Small intestine (tissue), 7 donors: Measurements from ENCODE around the gene SCP2. TPM values are rescaled to one million over a fixed set of nuclear protein-coding genes. Genes with fewer than 3 reads are reported as not detected.

Experiments
- DNase-seq, 2 donors: peaks; one replicate each; pipeline versions ENCODE4 v3.0.0 to v3.0.0-alpha.2; 2013
- FAIRE-seq: peaks from 2 replicates; lab custom pipeline; 2012; peaks lifted over from hg19 to GRCh38; lab: Jason Lieb, UNC
- H3K27ac ChIP-seq, 3 donors: one replicate each; pipeline ENCODE4 v1.5.1; 2013; ENCODE audit warnings: low read length in 2 of 3, mild to moderate bottlenecking in 2 of 3, control low read depth in 1 of 3, inconsistent platforms in 1 of 3, low read depth in 1 of 3, moderate library complexity in 1 of 3
- H3K27me3 ChIP-seq, 3 donors: one replicate each; pipeline ENCODE4 v1.6.1; 2013; ENCODE audit warnings: low read length in 3 of 3, inconsistent platforms in 1 of 3; ENCODE audit not compliant: control insufficient read depth in 3 of 3, insufficient read depth in 3 of 3
- H3K36me3 ChIP-seq, 3 donors: one replicate each; pipeline ENCODE4 v1.6.1; 2013; ENCODE audit warnings: low read length in 3 of 3, inconsistent platforms in 1 of 3, low read depth in 1 of 3, mild to moderate bottlenecking in 1 of 3, moderate library complexity in 1 of 3; ENCODE audit not compliant: control insufficient read depth in 3 of 3, insufficient read depth in 2 of 3
- H3K4me1 ChIP-seq, 3 donors: one replicate each; pipeline ENCODE4 v1.6.1; 2013; ENCODE audit warnings: low read length in 2 of 3, inconsistent platforms in 1 of 3, low read depth in 1 of 3, mild to moderate bottlenecking in 1 of 3, moderate library complexity in 1 of 3; ENCODE audit not compliant: control insufficient read depth in 3 of 3, insufficient read depth in 2 of 3
- H3K4me3 ChIP-seq, 3 donors: one replicate each; pipeline ENCODE4 v1.5.1; 2013; ENCODE audit warnings: low read length in 3 of 3, control low read depth in 1 of 3, inconsistent platforms in 1 of 3, low read depth in 1 of 3, mild to moderate bottlenecking in 1 of 3, moderate library complexity in 1 of 3
- H3K9me3 ChIP-seq, 2 donors: one replicate each; pipeline ENCODE4 v1.6.1; 2013; ENCODE audit warnings: low read depth in 1 of 2, low read length in 1 of 2; ENCODE audit not compliant: control insufficient read depth in 2 of 2, insufficient read depth in 1 of 2
- WGBS, 3 donors: extraction: QIAGEN DNeasy Blood & Tissue Kit; methylation state at CpG; one replicate each; pipeline ENCODE4 v1.1.7; 2013; 5-methylcytosine and 5-hydroxymethylcytosine counted together
- polyA plus RNA-seq, 4 donors: library from polyadenylated mRNA; stranded (reverse) in 3 of 4; unstranded in 1 of 4; fragments of 200-250 nt in 3 of 4; fragments of 120-200 nt in 1 of 4; gene quantifications; one replicate each; pipeline versions ENCODE4 v1.2.1 to v1.2.3, GENCODE V29; 2013
- donor health status: healthy with polysubstance abuse.
- donor health status: control.
- donor health status: control.
- donor health status: Bipolar disorder and iron deficiency.
- donor health status: healthy.

SCP2 gene
- polyA plus RNA-seq, 4 donors = 239 to 852 (median 427) TPM

GRCh38 chr1:53049574-53049967 is 122.5 kb downstream of the SCP2 start:
- Histone ChIP-seq H3K27me3 (no peaks in the 10 kb centered on the region), H3K4me1 (peaks cover 0 to 4% (median 0%) of the 10 kb centered on the region in 3 donors), H3K9me3 (no peaks in the 10 kb centered on the region), H3K27ac (no peak overlapping the region), H3K4me3 (no peak overlapping the region), H3K36me3 (peaks cover 0 to 17% (median 15%) of the 10 kb centered on the region in 3 donors)
- DNase-seq (no peak), FAIRE-seq (no peak)
- WGBS, 3 donors = 87 to 96% (median 94%) methylated on average over 3 of the region's 3 CpGs

DNA sequence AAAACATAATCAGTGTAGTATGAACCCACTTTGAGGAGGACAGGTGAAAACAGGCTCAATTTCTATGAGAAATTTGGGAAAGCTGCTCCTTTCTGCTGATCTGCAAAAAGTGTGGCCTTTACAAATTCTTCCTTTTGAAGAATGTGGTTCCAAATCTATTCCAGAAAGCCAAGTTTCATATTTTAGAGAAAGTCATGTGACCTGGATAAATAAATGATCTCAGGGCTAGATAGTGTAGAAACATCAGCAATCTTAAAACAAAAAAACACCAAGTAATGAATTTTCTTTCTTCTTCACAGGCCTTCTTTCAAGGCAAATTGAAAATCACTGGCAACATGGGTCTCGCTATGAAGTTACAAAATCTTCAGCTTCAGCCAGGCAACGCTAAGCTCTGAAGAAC is 123.2 kb downstream of the SCP2 start:
- no peaks in the 10 kb centered on the region for H3K27me3 ChIP-seq
- H3K9me3 ChIP-seq = no peaks in the 10 kb centered on the region
- H3K4me3 ChIP-seq = no peak overlapping the region
- no peak for FAIRE-seq
- peaks cover 0 to 17% (median 15%) of the 10 kb centered on the region in 3 donors for H3K36me3 ChIP-seq
- H3K4me1 ChIP-seq = peaks cover 0 to 4% (median 0%) of the 10 kb centered on the region in 3 donors
- no peak overlapping the region for H3K27ac ChIP-seq
- 84 to 99% (median 92%) methylated on average over 2 of the region's 2 CpGs for WGBS, 3 donors
- no peak for DNase-seq

DNA sequence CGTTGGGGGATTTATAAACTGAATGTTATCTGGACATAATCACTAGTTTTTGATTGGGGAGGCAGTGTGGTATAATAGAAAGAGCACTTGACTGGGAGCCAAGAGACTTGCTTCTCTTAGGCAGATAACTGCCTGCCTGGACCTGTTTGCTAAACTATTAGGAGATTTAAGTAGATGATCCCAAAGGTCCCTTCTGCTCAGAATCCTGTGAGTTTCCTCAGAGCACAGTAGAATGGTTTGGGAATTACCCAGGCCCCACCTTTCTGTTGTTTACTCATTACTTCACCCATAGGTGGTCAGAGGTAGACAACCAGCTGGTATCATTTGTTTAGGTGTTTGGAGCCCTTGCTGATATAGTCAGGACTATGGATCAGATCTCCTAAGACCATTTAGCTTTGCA is 124.6 kb downstream of the SCP2 start:
- Histone ChIP-seq H3K36me3 (peaks cover 0 to 17% (median 15%) of the 10 kb centered on the region in 3 donors), H3K9me3 (no peaks in the 10 kb centered on the region), H3K27me3 (no peaks in the 10 kb centered on the region), H3K4me1 (peaks cover 0 to 4% (median 0%) of the 10 kb centered on the region in 3 donors), H3K27ac (no peak overlapping the region), H3K4me3 (no peak overlapping the region)
- DNase-seq = no peak
- no peak for FAIRE-seq
- WGBS, 3 donors = 13 to 25% (median 18%) methylated on average over 1 of the region's 1 CpG

DNA sequence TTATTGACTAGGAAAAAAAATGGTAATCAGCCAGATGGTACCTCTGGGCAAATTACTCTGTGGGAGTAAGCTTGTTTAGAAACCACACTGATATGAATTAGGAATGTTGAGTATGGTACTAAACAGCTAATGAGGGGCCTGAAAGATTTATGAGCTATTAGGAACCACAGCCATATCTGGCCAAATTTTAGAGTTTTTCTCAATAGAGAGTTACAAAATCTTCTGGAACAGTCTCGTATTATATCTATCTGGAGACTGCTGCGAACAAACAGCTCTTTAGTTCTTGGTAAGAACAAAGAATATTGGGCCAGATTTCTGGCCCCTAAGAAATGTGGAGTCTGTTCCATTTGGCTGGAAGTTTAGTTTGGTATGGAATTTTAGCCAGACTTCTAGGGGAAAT is 130.1 kb downstream of the SCP2 start:
- Histone ChIP-seq H3K4me1 (peaks cover 0 to 5% (median 0%) of the 10 kb centered on the region in 3 donors), H3K36me3 (peaks cover 0 to 6% (median 5%) of the 10 kb centered on the region in 3 donors), H3K9me3 (no peaks in the 10 kb centered on the region), H3K27ac (no peak overlapping the region), H3K4me3 (no peak overlapping the region), H3K27me3 (peaks cover 3 to 20% (median 3%) of the 10 kb centered on the region in 3 donors)
- DNase-seq (no peak), FAIRE-seq (no peak)
- WGBS, 3 donors = 67 to 89% (median 83%) methylated on average over 2 of the region's 2 CpGs

DNA sequence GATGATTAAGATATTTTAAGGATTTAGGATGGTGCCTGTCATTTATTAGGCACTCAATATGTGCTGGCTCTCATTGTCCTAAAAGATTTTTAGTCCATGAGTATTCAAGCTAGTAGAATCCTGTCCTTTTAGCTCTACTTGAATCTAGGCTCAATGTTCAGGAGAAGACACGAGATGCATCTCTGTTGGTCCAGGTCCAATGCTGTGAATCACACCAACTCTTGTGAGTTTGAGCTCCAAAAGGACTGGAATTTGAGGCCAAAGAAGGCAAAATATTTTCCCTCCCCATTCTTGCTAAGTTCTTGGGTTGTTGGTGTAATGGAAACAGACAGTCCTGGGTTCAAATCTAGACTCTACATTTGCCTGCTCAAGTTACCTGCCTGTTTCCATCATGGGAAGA is 133.5 kb downstream of the SCP2 start:
- H3K27ac ChIP-seq = peak overlapping the region in 1 of 3 donors; percentile 36
- DNase-seq (no peak), FAIRE-seq (no peak)
- peaks cover 5 to 41% (median 7%) of the 10 kb centered on the region in 3 donors for H3K27me3 ChIP-seq
- H3K36me3 ChIP-seq = peaks cover 0 to 3% (median 0%) of the 10 kb centered on the region in 3 donors
- no peaks in the 10 kb centered on the region for H3K9me3 ChIP-seq
- H3K4me1 ChIP-seq = peaks cover 0 to 13% (median 2%) of the 10 kb centered on the region in 3 donors
- WGBS, 3 donors = 66 to 83% (median 76%) methylated on average over 1 of the region's 1 CpG
- H3K4me3 ChIP-seq = no peak overlapping the region

DNA sequence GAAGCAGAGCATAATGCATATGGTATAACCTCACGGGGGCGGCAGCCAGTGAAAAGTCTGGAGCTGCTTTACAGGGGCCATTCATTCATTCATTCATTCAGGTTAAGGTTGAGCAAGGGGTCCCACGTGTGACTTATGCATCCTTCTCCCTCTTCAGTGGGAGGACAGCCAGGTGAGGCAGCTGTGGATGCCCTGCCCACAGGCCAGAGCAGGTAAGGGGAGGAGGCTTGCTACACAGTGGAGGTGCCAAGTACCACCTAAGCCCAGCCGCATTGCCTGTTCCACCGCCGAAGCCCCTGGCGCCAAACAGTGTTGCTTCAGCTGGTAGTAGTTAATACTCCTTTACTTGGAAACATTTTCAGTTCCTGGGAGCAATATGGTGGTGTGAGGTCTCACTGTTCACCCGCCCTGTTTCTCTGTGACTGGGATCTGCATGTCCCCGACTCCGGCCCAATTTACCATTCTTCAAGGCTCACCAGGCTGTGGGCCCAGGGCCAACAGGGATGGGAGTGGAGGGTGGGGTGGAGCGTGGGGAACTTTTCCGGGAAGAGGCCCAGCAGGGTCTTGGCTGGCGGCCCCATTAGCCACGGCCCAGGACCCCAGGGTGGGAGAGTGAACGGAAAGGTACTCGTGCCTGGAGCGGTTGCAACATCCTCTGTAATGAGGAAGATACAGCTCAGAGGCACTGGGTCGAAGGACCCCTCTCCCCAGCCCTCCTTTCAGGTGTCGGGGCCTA is 134.2 kb downstream of the SCP2 start:
- DNase-seq = peak in 1 of 2 donors; percentile 32
- H3K36me3 ChIP-seq = peaks cover 0 to 3% (median 0%) of the 10 kb centered on the region in 3 donors
- peaks cover 5 to 41% (median 7%) of the 10 kb centered on the region in 3 donors for H3K27me3 ChIP-seq
- WGBS, 3 donors = 46 to 48% (median 47%) methylated on average over 19 of the region's 19 CpGs
- H3K27ac ChIP-seq = peak overlapping the region in 1 of 3 donors; percentile 16
- H3K4me1 ChIP-seq = peaks cover 0 to 13% (median 2%) of the 10 kb centered on the region in 3 donors
- peak overlapping the region in 2 of 3 donors; percentile 38 to 47 for H3K4me3 ChIP-seq
- FAIRE-seq = no peak
- no peaks in the 10 kb centered on the region for H3K9me3 ChIP-seq

DNA sequence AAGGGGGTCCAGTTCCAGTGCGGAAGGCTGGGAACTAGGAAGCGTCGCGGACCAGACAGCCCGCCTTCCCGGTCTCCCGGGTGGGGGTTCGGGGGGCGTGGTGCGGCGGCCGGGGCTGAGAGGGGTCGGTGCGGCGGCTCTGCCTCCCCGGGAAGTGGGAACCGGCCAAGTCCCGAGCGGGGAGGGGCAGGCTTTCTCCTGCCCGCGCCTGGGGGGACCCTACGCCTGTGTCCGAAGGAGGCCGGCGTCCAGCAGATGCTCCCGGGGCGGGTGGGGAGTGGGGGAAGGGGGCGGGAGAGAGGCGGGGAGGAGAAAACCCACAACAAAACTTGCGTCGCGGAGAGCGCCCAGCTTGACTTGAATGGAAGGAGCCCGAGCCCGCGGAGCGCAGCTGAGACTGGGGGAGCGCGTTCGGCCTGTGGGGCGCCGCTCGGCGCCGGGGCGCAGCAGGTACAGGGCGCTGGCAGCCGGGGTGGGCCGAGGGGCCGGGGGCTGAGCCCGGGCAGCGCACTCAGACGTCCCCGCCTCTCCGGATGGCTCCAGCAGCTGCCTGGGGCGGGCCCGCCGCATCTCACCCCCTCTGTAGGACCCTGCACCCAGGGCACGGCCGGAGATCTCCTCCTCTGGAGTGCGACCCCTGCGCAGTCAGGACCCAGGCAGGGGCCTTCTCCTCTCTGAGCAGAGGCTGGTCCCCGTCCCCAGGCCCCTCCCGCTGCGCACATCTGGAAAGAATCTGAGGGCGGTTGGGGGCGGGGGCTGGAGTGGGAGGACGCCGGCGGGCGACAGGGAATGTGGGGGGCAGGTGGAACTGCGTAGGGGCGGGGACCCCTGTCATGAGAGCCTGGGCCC is 135.0 kb downstream of the SCP2 start, which contains the start of gene PODN:
TSS of gene PODN (plus strand) at position 355 of the 849 bp plus-strand sequence. CDS start 7,643 bp downstream, outside the sequence.
- no peaks in the 10 kb centered on the region for H3K9me3 ChIP-seq
- H3K27me3 ChIP-seq = peaks cover 5 to 41% (median 7%) of the 10 kb centered on the region in 3 donors
- peaks cover 0 to 3% (median 0%) of the 10 kb centered on the region in 3 donors for H3K36me3 ChIP-seq
- H3K4me3 ChIP-seq = peak within 1 kb of the TSS; percentile 18 to 48 (median 47)
- FAIRE-seq = no peak
- H3K27ac ChIP-seq = peak within 1 kb of the TSS in 1 of 3 donors; percentile 16
- DNase-seq = peak in 1 of 2 donors; percentile 46
- WGBS, 3 donors = 1 to 2% (median 2%) methylated on average over 43 to 73 of the region's 73 CpGs
- peaks cover 0 to 13% (median 2%) of the 10 kb centered on the region in 3 donors for H3K4me1 ChIP-seq
